Nephron (organoid): Measurements from ENCODE around the gene PERCC1.
A peak's percentile ranks its signal among the peaks of the same experiment; 100 is the strongest.

Experiments
- H3K27ac Mint-ChIP-seq, 3 experiments: 2 replicates each; pipeline ENCODE4 v1.8.0; 2020; ENCODE audit warnings: mixed read lengths in 3 of 3, mild to moderate bottlenecking in 2 of 3, moderate library complexity in 1 of 3
- H3K27me3 Mint-ChIP-seq: 2 replicates; pipeline ENCODE4 v1.8.0; 2021; ENCODE audit warnings: low read depth, mild to moderate bottlenecking, moderate library complexity, mixed read lengths
- H3K36me3 Mint-ChIP-seq: 2 replicates; pipeline ENCODE4 v1.8.0; 2020; ENCODE audit warnings: low read depth, mixed read lengths
- H3K4me1 Mint-ChIP-seq: 2 replicates; pipeline ENCODE4 v1.8.0; 2020; ENCODE audit warnings: mixed read lengths
- H3K4me3 Mint-ChIP-seq, 3 experiments: 2 replicates each; pipeline ENCODE4 v1.8.0; 2020; ENCODE audit warnings: mild to moderate bottlenecking in 3 of 3, mixed read lengths in 3 of 3, moderate library complexity in 2 of 3
- H3K9me3 Mint-ChIP-seq: 2 replicates; pipeline ENCODE4 v1.8.0; 2020; ENCODE audit warnings: mixed read lengths
- CTCF ChIP-seq, 3 experiments: fragments of 200-600 bp; sonication (generic); IDR thresholded peaks; one replicate each; pipeline ENCODE4 v1.5.0; 2021; ENCODE audit warnings: antibody characterized with exemption in 3 of 3; ENCODE audit not compliant: unreplicated experiment in 3 of 3

The PERCC1 gene

GRCh38 chr16:1471569-1472194 lies 40.8 kb downstream of the PERCC1 start:
- H3K4me3 Mint-ChIP-seq = peak overlapping the region in 2 of 3 experiments; percentile 21 to 48
- peaks cover 9% of the 10 kb centered on the region for H3K4me1 Mint-ChIP-seq
- no peak overlapping the region for H3K27ac Mint-ChIP-seq
- H3K36me3 Mint-ChIP-seq = no peaks in the 10 kb centered on the region
- no peaks in the 10 kb centered on the region for H3K9me3 Mint-ChIP-seq
- no peak for TF ChIP-seq CTCF (IDR thresholded peaks at IDR 0.05; ENCODE audit: unreplicated experiment in 3 of 3)
- H3K27me3 Mint-ChIP-seq = peaks cover 3% of the 10 kb centered on the region

DNA sequence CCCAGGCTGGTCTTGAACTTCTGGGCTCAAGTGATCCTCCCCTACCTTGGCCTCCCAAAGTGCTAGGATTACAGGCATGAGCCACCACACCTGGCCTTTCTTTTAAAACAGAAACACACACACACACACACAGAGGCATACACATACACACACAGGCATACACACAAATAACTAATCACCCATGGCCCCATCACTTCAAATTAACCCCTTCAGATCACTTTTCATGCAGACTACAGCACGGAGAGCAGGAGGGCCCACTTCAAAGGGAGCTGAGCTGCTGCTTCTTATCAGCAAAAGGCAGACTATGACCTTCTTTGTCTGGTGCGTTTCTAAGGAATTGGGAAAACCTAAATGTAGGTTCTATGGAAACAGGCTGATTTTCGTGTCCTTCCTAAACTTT lies 42.1 kb downstream of the PERCC1 start:
- H3K36me3 Mint-ChIP-seq = no peaks in the 10 kb centered on the region
- peaks cover 9% of the 10 kb centered on the region for H3K4me1 Mint-ChIP-seq
- H3K9me3 Mint-ChIP-seq = no peaks in the 10 kb centered on the region
- TF ChIP-seq CTCF (IDR thresholded peaks at IDR 0.05; ENCODE audit: unreplicated experiment in 3 of 3) = no peak
- H3K27me3 Mint-ChIP-seq = no peaks in the 10 kb centered on the region
- peak overlapping the region; percentile 73 to 87 (median 86) for H3K4me3 Mint-ChIP-seq
- peak overlapping the region; percentile 44 to 77 (median 67) for H3K27ac Mint-ChIP-seq

DNA sequence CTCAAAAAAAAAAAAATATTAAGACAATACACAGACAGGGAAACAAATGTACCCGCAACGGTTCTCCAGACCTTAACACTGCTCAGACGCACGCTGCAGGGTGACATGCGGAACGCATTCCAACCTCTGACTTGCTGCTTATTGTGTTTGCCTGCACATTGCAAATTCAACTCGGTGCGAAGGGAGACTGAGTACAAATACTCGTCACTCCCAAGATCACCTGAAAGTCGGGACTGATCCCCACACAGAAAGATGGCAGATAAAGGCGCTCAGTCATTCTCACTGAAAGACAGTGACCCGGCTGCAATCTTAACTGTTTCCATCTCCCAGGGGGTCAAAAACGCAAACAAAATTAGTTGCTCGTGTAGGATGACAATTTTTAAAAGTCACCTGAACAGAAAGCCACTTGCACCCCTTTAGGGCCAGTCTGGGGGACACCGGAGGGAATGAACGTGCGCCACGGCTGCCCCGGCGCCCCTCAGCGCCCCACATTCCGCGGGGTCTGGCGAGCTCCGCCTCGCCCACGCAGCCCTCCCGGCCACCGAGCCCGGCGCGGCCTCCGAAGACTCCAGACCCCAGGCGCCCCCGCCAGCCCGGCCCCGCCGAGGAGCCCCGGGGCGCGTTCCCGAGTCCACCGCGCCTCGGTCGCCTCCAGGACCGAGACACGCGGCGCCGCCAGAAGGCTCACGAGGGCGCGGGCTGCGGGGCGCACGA lies 43.4 kb downstream of the PERCC1 start:
- Mint-ChIP-seq H3K9me3 (no peaks in the 10 kb centered on the region), H3K4me3 (peak overlapping the region; percentile 76 to 85 (median 83)), H3K36me3 (no peaks in the 10 kb centered on the region), H3K27ac (peak overlapping the region in 1 of 3 experiments; percentile 25), H3K27me3 (no peaks in the 10 kb centered on the region), H3K4me1 (peaks cover 9% of the 10 kb centered on the region)
- no peak for TF ChIP-seq CTCF (IDR thresholded peaks at IDR 0.05; ENCODE audit: unreplicated experiment in 3 of 3)

DNA sequence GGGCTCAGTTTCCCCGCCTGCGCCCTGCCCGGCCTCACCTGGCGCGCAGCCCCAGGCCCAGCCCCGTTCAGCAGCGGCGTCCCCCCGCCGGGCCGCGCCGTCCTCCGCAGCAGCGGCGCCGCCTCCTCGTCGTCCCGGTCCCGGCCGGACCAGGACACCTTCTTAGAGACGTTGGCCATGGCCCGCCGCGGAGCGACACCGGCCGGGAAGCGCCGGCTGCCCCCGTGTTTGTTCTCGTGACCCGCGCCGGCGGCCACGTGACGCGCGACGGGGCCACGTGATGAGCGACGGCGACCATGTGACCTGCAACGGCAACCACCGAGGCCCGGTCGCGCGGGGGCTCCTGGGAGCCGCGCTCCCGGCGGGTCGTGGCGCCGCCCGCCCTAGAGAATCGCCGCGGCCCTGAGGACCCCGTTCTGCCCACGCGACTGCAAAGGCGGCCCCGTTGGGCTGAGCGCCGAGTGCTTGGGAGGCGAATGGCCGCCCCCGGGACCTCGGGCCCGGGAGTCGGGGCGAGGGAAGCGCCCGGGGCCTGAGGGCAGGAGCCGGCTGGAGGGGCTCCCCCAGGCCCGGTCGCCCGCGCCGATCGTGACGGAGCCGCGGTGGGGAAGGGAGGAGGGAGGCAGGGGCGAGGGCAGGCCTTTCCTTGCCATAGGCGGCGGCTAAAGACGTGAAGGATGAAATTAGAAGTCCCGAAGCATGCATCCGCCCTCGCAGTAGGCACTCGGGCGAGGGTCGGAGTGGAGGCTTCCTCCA lies 44.1 kb downstream of the PERCC1 start, which contains the start of gene CLCN7:
Gene CLCN7, minus strand, starts transcription at position 233 of the 756 bp plus-strand sequence. Its CDS starts 54 bp downstream, at position 179.
- H3K36me3 Mint-ChIP-seq = no peaks in the 10 kb centered on the region
- H3K4me1 Mint-ChIP-seq = peaks cover 5% of the 10 kb centered on the region
- no peak for TF ChIP-seq CTCF (IDR thresholded peaks at IDR 0.05; ENCODE audit: unreplicated experiment in 3 of 3)
- no peaks in the 10 kb centered on the region for H3K27me3 Mint-ChIP-seq
- no peaks in the 10 kb centered on the region for H3K9me3 Mint-ChIP-seq
- peak within 1 kb of the TSS; percentile 80 to 88 (median 87) for H3K4me3 Mint-ChIP-seq
- H3K27ac Mint-ChIP-seq = peak within 1 kb of the TSS; percentile 29 to 85 (median 79)

DNA sequence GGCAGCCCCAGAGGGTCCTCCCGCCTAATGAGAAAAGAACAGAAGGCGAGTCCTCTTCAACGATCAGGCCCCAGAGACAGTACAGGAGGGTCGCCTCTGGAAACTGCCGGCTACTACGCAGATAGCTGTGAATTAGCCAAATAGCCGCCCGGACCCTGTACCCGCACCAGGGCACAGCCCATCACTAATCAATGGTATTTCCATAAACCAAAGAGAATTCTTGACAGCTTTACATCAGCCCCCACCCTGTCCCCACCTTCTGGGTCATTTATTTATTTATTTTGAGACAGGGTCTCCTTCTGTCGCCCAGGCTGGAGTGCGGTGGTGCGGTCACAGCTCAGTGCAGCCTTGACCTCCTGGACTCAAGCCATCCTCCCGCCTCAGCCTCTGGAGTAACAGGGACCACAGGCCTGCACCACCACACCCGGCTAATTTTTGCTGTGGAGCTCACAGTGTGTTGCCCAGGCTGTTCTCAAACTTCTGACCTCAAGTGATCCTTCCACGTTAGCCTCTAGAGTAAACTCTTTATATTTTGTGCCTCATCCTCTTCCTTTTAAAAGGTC lies 44.8 kb downstream of the PERCC1 start:
- no peaks in the 10 kb centered on the region for H3K36me3 Mint-ChIP-seq
- peak overlapping the region; percentile 29 to 85 (median 79) for H3K27ac Mint-ChIP-seq
- no peak for TF ChIP-seq CTCF (IDR thresholded peaks at IDR 0.05; ENCODE audit: unreplicated experiment in 3 of 3)
- no peaks in the 10 kb centered on the region for H3K9me3 Mint-ChIP-seq
- peaks cover 5% of the 10 kb centered on the region for H3K4me1 Mint-ChIP-seq
- peak overlapping the region; percentile 80 to 88 (median 87) for H3K4me3 Mint-ChIP-seq
- H3K27me3 Mint-ChIP-seq = no peaks in the 10 kb centered on the region
